ENCODE results near the gene MAP3K1.
"Not testable (repeated sequence)": the region's sequence is repeated elsewhere in the genome, so short reads cannot be mapped to it uniquely, and the experiment has no call there.

Gene MAP3K1

GRCh38 chr5:56814963-56815657, at the start of gene MAP3K1:
Gene MAP3K1, plus strand, starts transcription at chr5:56815549. Its CDS starts 25 bp downstream, at chr5:56815574.
- H3K4me3 ChIP-seq: peak within 1 kb of the TSS; percentile 50 to 91 (median 83)
- H3K27ac ChIP-seq: peak within 1 kb of the TSS; percentile 74 to 99 (median 96)

- Histone ChIP-seq H3K27ac (no peak overlapping the region), H3K4me3 (no peak overlapping the region)
Observed at GRCh38 chr5:56766926-56767325, 48.4 kb upstream of the MAP3K1 start.

GRCh38 chr5:56769875-56770604, 45.3 kb upstream of the MAP3K1 start:
- no peak overlapping the region for H3K4me3 ChIP-seq
- H3K27ac ChIP-seq: no peak overlapping the region

- no peak overlapping the region for H3K4me3 ChIP-seq
- no peak overlapping the region for H3K27ac ChIP-seq
Observed at GRCh38 chr5:56772767-56773166, 42.6 kb upstream of the MAP3K1 start.

GRCh38 chr5:56774957-56775356, 40.4 kb upstream of the MAP3K1 start:
- H3K27ac ChIP-seq: no peak overlapping the region
- no peak overlapping the region for H3K4me3 ChIP-seq

GRCh38 chr5:56776212-56776846, 39.0 kb upstream of the MAP3K1 start:
- H3K27ac ChIP-seq: not testable (repeated sequence)

GRCh38 chr5:56783261-56783660, 32.1 kb upstream of the MAP3K1 start:
- Histone ChIP-seq H3K4me3 (no peak overlapping the region), H3K27ac (no peak overlapping the region)

More at GRCh38 chr5:56776212-56776846, 39.0 kb upstream of the MAP3K1 start:
- H3K4me3 ChIP-seq: not testable (repeated sequence)

- H3K27ac ChIP-seq: no peak overlapping the region
- H3K4me3 ChIP-seq: no peak overlapping the region
Observed at GRCh38 chr5:56786346-56786745, 29.0 kb upstream of the MAP3K1 start.

GRCh38 chr5:56791396-56791795, 24.0 kb upstream of the MAP3K1 start:
- H3K27ac ChIP-seq: no peak overlapping the region
- H3K4me3 ChIP-seq: no peak overlapping the region

- no peak overlapping the region for H3K4me3 ChIP-seq
- no peak overlapping the region for H3K27ac ChIP-seq
Observed at GRCh38 chr5:56798521-56798920, 16.8 kb upstream of the MAP3K1 start.

- no peak overlapping the region for H3K27ac ChIP-seq
- H3K4me3 ChIP-seq: no peak overlapping the region
Observed at GRCh38 chr5:56800186-56800585, 15.2 kb upstream of the MAP3K1 start.

- H3K4me3 ChIP-seq: no peak overlapping the region
- H3K27ac ChIP-seq: no peak overlapping the region
Observed at GRCh38 chr5:56801256-56801655, 14.1 kb upstream of the MAP3K1 start.

GRCh38 chr5:56802205-56802604, 13.1 kb upstream of the MAP3K1 start:
- no peak overlapping the region for H3K4me3 ChIP-seq
- H3K27ac ChIP-seq: no peak overlapping the region

- no peak overlapping the region for H3K4me3 ChIP-seq
- no peak overlapping the region for H3K27ac ChIP-seq
Observed at GRCh38 chr5:56803025-56803424, 12.3 kb upstream of the MAP3K1 start.

GRCh38 chr5:56803894-56804293, 11.5 kb upstream of the MAP3K1 start:
- H3K4me3 ChIP-seq: no peak overlapping the region
- H3K27ac ChIP-seq: no peak overlapping the region

- H3K4me3 ChIP-seq: no peak overlapping the region
- no peak overlapping the region for H3K27ac ChIP-seq
Observed at GRCh38 chr5:56807679-56808078, 7.7 kb upstream of the MAP3K1 start.

- no peak overlapping the region for H3K27ac ChIP-seq
- H3K4me3 ChIP-seq: no peak overlapping the region
Observed at GRCh38 chr5:56808211-56808610, 7.1 kb upstream of the MAP3K1 start.

- Histone ChIP-seq H3K4me3 (no peak overlapping the region), H3K27ac (no peak overlapping the region)
Observed at GRCh38 chr5:56810826-56811225, 4.5 kb upstream of the MAP3K1 start.

GRCh38 chr5:56812110-56812509, 3.2 kb upstream of the MAP3K1 start:
- Histone ChIP-seq H3K27ac (no peak overlapping the region), H3K4me3 (no peak overlapping the region)

- Histone ChIP-seq H3K4me3 (no peak overlapping the region), H3K27ac (no peak overlapping the region)
Observed at GRCh38 chr5:56813302-56813701, 2.0 kb upstream of the MAP3K1 start.
